Nephron progenitor cell (in vitro differentiated cells): ENCODE measurements around the gene TREX2.

ENCODE experiments used
- DNase-seq: peaks from one replicate; pipeline ENCODE4 v3.0.0; 2021
- H3K27ac Mint-ChIP-seq: 2 replicates; pipeline ENCODE4 v1.8.0; 2021; ENCODE audit warnings: mild to moderate bottlenecking, moderate library complexity, mixed read lengths
- H3K27me3 Mint-ChIP-seq: 2 replicates; pipeline ENCODE4 v1.8.0; 2021; ENCODE audit warnings: mild to moderate bottlenecking, low read depth, mixed read lengths; ENCODE audit not compliant: poor library complexity
- H3K36me3 Mint-ChIP-seq: 2 replicates; pipeline ENCODE4 v1.8.0; 2021; ENCODE audit warnings: low read depth, mixed read lengths
- H3K4me1 Mint-ChIP-seq: 2 replicates; pipeline ENCODE4 v1.8.0; 2021; ENCODE audit warnings: mixed read lengths
- H3K4me3 Mint-ChIP-seq: 2 replicates; pipeline ENCODE4 v1.8.0; 2021; ENCODE audit warnings: mild to moderate bottlenecking, moderate library complexity, mixed read lengths
- H3K9me3 Mint-ChIP-seq: 2 replicates; pipeline ENCODE4 v1.8.0; 2021; ENCODE audit warnings: mild to moderate bottlenecking, moderate library complexity, mixed read lengths
- TF ChIP-seq, protein P1 (sequence below): fragments of 200-600 bp; sonication (generic); IDR thresholded peaks from 2 replicates; pipeline ENCODE4 v1.5.0; 2021; ENCODE audit warnings: antibody characterized with exemption

The TREX2 gene

DNA sequence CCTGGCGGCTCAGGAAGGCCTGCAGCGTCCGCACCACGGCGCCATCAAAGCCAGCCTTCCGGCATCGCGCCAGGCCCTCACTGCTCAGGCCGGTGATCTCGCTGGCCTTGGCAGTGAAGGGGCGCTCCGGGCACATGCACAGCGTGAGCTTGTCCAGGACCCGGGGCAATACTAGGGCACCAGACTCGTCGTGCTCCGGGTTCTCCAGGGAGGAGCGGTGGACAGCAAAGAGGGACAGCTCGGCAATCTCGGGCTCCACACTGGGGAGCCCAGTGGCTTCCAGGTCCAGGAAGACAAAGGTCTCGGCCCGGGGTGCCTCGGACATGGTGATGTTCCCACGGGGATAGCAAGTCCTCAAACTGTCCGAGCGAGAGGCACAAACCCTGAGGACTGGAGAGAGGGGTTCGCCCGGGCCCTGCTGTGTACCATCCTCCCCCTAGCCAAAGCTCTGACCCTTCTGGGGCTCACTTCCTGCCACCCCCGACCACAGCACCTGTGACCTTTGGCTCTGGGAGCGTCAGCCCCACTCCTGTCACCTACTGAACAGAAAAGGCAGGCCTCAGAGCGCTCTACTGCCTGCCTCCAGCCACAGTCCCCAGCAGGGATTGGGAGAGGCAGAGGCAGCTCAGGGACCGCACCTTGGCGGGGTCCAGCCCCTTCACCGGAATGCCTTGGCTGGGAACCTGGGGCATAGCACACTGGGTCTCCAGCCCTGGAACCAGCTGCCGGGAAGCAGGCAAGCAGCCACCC, 575 bp downstream of the TREX2 start:
- Mint-ChIP-seq H3K9me3 (peaks cover 40% of the 10 kb centered on the region), H3K36me3 (no peaks in the 10 kb centered on the region)

DNA sequence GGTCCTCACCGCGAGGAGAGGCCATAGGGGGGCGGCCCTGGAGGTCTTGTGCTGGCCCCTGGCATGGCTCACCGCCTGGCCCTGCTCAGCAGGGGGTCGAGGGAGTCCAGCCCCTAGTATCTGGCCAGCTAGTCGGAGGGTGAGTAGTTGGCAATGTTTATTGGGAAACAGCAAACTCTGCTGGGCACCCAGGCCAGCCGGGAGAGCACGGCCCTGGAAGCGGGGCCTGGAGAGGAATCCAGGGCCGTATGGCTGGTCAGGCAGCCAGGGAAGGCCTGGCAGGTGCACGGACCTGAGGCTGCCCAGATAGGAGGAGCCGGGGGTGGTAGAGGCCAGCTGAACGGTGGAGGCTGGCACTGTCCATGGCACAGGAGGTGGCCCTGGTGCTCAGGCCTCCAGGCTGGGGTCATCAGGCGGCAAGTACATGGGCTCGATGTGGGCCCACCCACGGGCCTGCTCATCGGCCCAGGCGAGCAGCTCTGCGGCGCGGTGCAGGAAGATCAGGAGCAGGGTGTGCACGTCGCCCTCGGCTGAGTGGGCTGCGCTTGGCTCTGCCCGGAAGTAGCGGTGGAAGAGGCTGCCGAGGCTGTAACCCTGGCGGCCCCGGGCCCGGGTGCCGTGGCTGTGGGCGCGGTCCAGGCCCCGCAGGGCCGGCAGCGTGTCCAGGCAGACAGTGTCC, 1.4 kb downstream of the TREX2 start:
- TF ChIP-seq, protein P1, sequence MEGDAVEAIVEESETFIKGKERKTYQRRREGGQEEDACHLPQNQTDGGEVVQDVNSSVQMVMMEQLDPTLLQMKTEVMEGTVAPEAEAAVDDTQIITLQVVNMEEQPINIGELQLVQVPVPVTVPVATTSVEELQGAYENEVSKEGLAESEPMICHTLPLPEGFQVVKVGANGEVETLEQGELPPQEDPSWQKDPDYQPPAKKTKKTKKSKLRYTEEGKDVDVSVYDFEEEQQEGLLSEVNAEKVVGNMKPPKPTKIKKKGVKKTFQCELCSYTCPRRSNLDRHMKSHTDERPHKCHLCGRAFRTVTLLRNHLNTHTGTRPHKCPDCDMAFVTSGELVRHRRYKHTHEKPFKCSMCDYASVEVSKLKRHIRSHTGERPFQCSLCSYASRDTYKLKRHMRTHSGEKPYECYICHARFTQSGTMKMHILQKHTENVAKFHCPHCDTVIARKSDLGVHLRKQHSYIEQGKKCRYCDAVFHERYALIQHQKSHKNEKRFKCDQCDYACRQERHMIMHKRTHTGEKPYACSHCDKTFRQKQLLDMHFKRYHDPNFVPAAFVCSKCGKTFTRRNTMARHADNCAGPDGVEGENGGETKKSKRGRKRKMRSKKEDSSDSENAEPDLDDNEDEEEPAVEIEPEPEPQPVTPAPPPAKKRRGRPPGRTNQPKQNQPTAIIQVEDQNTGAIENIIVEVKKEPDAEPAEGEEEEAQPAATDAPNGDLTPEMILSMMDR: no peak
- Mint-ChIP-seq H3K4me1 (no peaks in the 10 kb centered on the region), H3K27ac (no peak overlapping the region), H3K4me3 (no peak overlapping the region), H3K36me3 (no peaks in the 10 kb centered on the region), H3K27me3 (peaks cover 17% of the 10 kb centered on the region), H3K9me3 (peaks cover 43% of the 10 kb centered on the region)
- DNase-seq: no peak

More for the DNA sequence above, 575 bp downstream of the TREX2 start:
- no peak overlapping the region for H3K4me3 Mint-ChIP-seq
- no peak overlapping the region for H3K27ac Mint-ChIP-seq
- TF ChIP-seq, protein P1: no peak
- no peak for DNase-seq
- peaks cover 9% of the 10 kb centered on the region for H3K27me3 Mint-ChIP-seq
- no peaks in the 10 kb centered on the region for H3K4me1 Mint-ChIP-seq

DNA sequence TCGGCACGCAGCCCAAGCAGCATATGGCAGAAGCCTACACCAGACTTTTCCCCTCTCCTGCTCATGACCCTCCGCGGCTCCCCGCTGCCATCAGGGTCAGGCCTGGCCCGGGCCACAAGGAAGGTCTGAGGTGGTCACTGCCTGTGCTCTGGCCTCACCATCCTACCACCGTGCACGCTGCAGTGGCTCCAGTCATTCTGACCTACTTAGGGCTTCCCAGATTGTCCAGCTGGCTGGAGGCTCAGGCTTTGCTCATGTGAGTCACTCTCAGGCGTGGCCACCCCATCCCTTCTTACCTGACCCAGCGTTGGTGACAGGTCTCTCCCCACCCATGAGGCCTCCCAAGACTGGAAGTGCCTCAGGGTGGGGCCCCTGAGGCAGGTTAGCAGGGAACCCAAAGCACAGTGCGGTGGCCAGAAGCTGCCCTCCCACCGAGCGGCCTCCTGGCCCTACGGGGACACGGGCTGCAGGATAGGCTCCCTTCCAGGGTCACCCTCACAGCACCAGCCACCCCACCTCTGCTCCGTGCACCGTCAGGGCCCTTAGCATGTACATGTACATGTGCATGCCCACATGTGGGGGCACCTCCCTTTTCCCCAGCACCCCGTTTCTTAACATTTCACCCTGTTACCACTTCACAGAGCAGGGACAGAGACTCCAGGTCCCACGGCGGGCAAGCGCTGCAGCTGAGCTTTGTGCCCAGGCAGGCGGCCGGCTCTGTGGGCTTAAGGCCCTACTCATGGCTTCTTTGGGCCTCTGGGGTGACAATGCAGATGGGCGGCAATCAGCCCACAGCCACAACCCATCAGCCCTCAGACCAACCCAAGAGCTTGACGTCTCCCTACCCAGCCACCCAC, 2.2 kb downstream of the TREX2 start:
- TF ChIP-seq, protein P1: no peak
- peaks cover 20% of the 10 kb centered on the region for H3K27me3 Mint-ChIP-seq
- H3K4me3 Mint-ChIP-seq: no peak overlapping the region
- no peaks in the 10 kb centered on the region for H3K36me3 Mint-ChIP-seq
- H3K4me1 Mint-ChIP-seq: no peaks in the 10 kb centered on the region
- H3K9me3 Mint-ChIP-seq: peaks cover 51% of the 10 kb centered on the region
- no peak for DNase-seq
- no peak overlapping the region for H3K27ac Mint-ChIP-seq

DNA sequence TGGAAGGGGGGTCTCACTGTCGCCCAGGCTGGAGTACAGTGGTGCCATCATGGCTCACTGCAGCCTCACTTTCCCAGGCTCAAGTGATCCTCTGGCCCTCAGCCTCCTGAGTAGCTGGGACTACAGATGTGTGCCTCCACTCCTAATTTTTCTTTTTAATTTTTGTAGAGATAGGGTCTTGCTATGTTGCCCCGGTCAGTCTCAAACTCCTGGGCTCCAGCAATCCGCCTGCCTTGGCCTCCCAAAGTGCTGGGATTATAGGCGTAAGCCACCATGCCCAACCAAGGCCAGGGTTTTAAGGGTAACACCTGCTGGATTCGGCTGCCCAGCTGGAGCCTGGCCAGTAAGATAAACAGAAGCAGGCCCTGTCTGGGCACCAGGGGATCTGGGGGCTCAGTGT, 3.4 kb downstream of the TREX2 start:
- peaks cover 20% of the 10 kb centered on the region for H3K27me3 Mint-ChIP-seq
- H3K27ac Mint-ChIP-seq: no peak overlapping the region
- DNase-seq: no peak
- H3K9me3 Mint-ChIP-seq: peaks cover 54% of the 10 kb centered on the region
- no peaks in the 10 kb centered on the region for H3K4me1 Mint-ChIP-seq
- no peaks in the 10 kb centered on the region for H3K36me3 Mint-ChIP-seq
- H3K4me3 Mint-ChIP-seq: no peak overlapping the region
- TF ChIP-seq, protein P1: no peak

DNA sequence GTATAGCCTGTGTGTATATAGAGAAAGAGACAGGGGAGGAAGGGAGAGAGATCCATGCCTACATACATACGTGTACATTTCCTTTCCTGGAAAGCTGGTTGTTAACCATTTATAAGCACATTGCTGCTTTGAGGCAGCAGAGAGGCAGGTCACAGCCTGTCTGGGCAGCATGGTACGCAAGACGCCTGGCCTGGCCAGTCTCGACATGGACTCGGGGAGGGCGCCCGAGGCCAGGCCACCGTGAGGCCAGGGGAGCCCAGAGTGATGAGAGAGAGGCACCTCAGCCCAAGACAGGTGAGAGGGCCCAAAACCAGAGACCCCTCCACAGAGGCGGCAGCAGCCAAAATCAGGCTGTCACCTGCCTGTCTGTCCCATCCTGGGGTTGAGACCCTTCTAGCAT, 3.9 kb downstream of the TREX2 start:
- Mint-ChIP-seq H3K36me3 (no peaks in the 10 kb centered on the region), H3K9me3 (peaks cover 59% of the 10 kb centered on the region), H3K4me3 (no peak overlapping the region), H3K4me1 (no peaks in the 10 kb centered on the region), H3K27me3 (peaks cover 23% of the 10 kb centered on the region), H3K27ac (no peak overlapping the region)
- TF ChIP-seq, protein P1: no peak
- no peak for DNase-seq
